GM23338 (cell line): ENCODE measurements around the gene PRRC2A.

ENCODE experiments used
- CTCF ChIP-seq, 2 experiments: fragments of 200-600 bp in 1 of 2; sonication (generic) in 1 of 2; conservative IDR thresholded peaks; 2 replicates each; pipeline versions ENCODE4 v1.5.1 to v1.6.1; 2016 to 2017; ENCODE audit warnings: antibody characterized with exemption in 2 of 2, low read depth in 2 of 2, mild to moderate bottlenecking in 2 of 2, moderate library complexity in 1 of 2
- EZH2 ChIP-seq: fragments of 200-600 bp; sonication (generic); IDR thresholded peaks from one replicate; pipeline ENCODE4 v1.8.0; 2017; ENCODE audit warnings: antibody characterized with exemption, mild to moderate bottlenecking, low read depth; ENCODE audit not compliant: unreplicated experiment
- EZH2phosphoT487 ChIP-seq: fragments of 200-600 bp; sonication (generic); IDR thresholded peaks from one replicate; pipeline ENCODE4 v1.8.1; 2018; ENCODE audit warnings: antibody characterized with exemption; ENCODE audit not compliant: unreplicated experiment
- POLR2AphosphoS5 ChIP-seq: IDR thresholded peaks from 2 replicates; pipeline ENCODE4 v1.6.1; 2016; ENCODE audit warnings: antibody characterized with exemption, low read depth
- REST ChIP-seq: IDR thresholded peaks from one replicate; pipeline ENCODE4 v1.6.1; 2018; ENCODE audit warnings: antibody characterized with exemption; ENCODE audit not compliant: unreplicated experiment

- TF ChIP-seq CTCF (conservative IDR thresholded peaks at IDR 0.05; ENCODE audit: low read depth in 2 of 2) (no peak), POLR2AphosphoS5 (no peak), EZH2 (no peak), EZH2phosphoT487 (no peak), REST (no peak)
These were observed 31.5 kb upstream of the PRRC2A start for GRCh38 chr6:31588871-31589650.
